Ascending aorta (tissue), 2 donors: ENCODE data around the gene HCFC1. TPM values are rescaled to one million over a fixed set of nuclear protein-coding genes. Genes with fewer than 3 reads are reported as not detected.
A peak's percentile ranks its signal among the peaks of the same experiment; 100 is the strongest.

ENCODE experiments used
- DNase-seq, 2 donors: peaks; one replicate each; pipeline ENCODE4 v3.0.0-alpha.2; 2019; ENCODE audit warnings: low spot score in 2 of 2
- H3K27ac ChIP-seq, 2 donors: fragments of 200-600 bp; sonication (generic); one replicate each; pipeline ENCODE4 v1.5.1; 2016 to 2017; ENCODE audit warnings: mild to moderate bottlenecking in 1 of 2
- H3K27me3 ChIP-seq: fragments of 200-600 bp; sonication (generic); one replicate; pipeline ENCODE4 v1.5.1; 2017
- H3K36me3 ChIP-seq, 2 donors: fragments of 200-600 bp; sonication (generic); one replicate each; pipeline ENCODE4 v1.5.1; 2016
- H3K4me1 ChIP-seq, 2 donors: fragments of 200-600 bp; sonication (generic); one replicate each; pipeline ENCODE4 v1.5.1; 2016 to 2017; ENCODE audit warnings: mild to moderate bottlenecking in 1 of 2
- H3K4me3 ChIP-seq, 2 donors: fragments of 200-600 bp; sonication (generic); one replicate each; pipeline ENCODE4 v1.5.1; 2016 to 2017; ENCODE audit warnings: mild to moderate bottlenecking in 1 of 2
- H3K9me3 ChIP-seq, 2 donors: fragments of 200-600 bp; sonication (generic); one replicate each; pipeline ENCODE4 v1.5.1; 2016
- intact Hi-C: fragments of 100-400 bp; cut with DNase I; formaldehyde crosslinking; loops from one replicate; pipeline ENCODE4 v1.15.1; 2023
- total RNA-seq: library from RNA; depleted of rRNA; stranded (reverse); fragments of >200 nt; gene quantifications from one replicate; pipeline ENCODE4 v1.1.0, GENCODE V29; 2016
- TF ChIP-seq, protein P1 (sequence below), 3 experiments: fragments of 200-600 bp in 2 of 3; fragments of 450-650 bp in 1 of 3; sonication (generic) in 2 of 3; IDR thresholded peaks; one replicate each; pipeline ENCODE4 v1.5.1; 2016 to 2019; ENCODE audit warnings: antibody characterized with exemption in 3 of 3, mild to moderate bottlenecking in 1 of 3, moderate library complexity in 1 of 3

The HCFC1 gene
- total RNA-seq = 91.4 TPM

- Histone ChIP-seq H3K27ac (peak within 1 kb of the TSS; percentile 98 to 99), H3K4me1 (peaks cover 12 to 17% of the 10 kb centered on the region in 2 donors), H3K27me3 (no peaks in the 10 kb centered on the region), H3K36me3 (no peaks in the 10 kb centered on the region), H3K9me3 (no peaks in the 10 kb centered on the region), H3K4me3 (peak within 1 kb of the TSS; percentile 84 to 91)
- intact Hi-C loops = loop anchor here (1.0 to 5.0 kb wide), 2 partner anchors 43 to 571 kb away; no protein-coding TSS in a partner anchor
- TF ChIP-seq, protein P1, sequence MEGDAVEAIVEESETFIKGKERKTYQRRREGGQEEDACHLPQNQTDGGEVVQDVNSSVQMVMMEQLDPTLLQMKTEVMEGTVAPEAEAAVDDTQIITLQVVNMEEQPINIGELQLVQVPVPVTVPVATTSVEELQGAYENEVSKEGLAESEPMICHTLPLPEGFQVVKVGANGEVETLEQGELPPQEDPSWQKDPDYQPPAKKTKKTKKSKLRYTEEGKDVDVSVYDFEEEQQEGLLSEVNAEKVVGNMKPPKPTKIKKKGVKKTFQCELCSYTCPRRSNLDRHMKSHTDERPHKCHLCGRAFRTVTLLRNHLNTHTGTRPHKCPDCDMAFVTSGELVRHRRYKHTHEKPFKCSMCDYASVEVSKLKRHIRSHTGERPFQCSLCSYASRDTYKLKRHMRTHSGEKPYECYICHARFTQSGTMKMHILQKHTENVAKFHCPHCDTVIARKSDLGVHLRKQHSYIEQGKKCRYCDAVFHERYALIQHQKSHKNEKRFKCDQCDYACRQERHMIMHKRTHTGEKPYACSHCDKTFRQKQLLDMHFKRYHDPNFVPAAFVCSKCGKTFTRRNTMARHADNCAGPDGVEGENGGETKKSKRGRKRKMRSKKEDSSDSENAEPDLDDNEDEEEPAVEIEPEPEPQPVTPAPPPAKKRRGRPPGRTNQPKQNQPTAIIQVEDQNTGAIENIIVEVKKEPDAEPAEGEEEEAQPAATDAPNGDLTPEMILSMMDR (IDR thresholded peaks at IDR 0.05) = no peak
- peak; percentile 73 to 97 for DNase-seq
Measured at GRCh38 chrX:153971450-153972367, at the start of gene HCFC1. Gene HCFC1, minus strand, starts transcription at chrX:153971818. Its CDS starts 978 bp downstream, at chrX:153970840.

GRCh38 chrX:154021131-154021611, 49.6 kb upstream of the HCFC1 start:
- TF ChIP-seq, protein P1 (IDR thresholded peaks at IDR 0.05) = no peak
- Histone ChIP-seq H3K4me3 (no peak overlapping the region), H3K9me3 (no peaks in the 10 kb centered on the region), H3K27ac (peak overlapping the region; percentile 81 to 91), H3K27me3 (no peaks in the 10 kb centered on the region), H3K4me1 (no peaks in the 10 kb centered on the region), H3K36me3 (peaks cover 8 to 17% of the 10 kb centered on the region in 2 donors)
- no peak for DNase-seq
- intact Hi-C loops = no loop called here

DNA sequence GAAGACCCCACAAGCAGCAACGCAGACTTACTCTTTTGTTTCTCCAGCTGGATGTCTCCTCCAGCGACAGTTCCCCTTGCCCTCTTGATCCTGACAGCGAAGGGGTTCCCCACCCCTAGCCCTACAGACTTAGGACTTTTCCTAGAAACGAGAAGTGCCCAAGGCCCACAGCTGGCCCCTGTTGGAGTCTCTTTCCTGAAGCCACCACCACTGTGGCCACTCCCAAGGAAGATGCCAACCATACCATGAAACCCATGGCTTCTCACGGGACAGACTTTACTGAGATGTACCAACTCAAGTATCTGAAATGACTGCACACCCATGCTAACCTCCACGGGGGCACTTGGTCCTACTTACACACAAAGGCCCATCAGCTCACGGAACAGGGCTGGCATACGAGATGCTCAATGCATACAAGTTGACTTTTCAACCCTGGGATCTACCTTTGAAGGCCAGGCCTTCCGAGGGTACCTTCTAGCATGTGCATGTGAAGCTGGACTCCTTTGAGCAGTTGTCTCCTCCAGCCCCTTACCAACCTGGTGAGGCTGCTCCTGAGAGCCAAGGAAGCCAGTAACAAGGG, 49.0 kb upstream of the HCFC1 start:
- peaks cover 11 to 21% of the 10 kb centered on the region in 2 donors for H3K36me3 ChIP-seq
- peak overlapping the region; percentile 48 to 74 for H3K4me3 ChIP-seq
- intact Hi-C loops = no loop called here
- no peaks in the 10 kb centered on the region for H3K27me3 ChIP-seq
- peak overlapping the region; percentile 81 to 91 for H3K27ac ChIP-seq
- no peak for DNase-seq
- TF ChIP-seq, protein P1 (IDR thresholded peaks at IDR 0.05) = no peak
- H3K4me1 ChIP-seq = no peaks in the 10 kb centered on the region
- H3K9me3 ChIP-seq = no peaks in the 10 kb centered on the region

GRCh38 chrX:154019633-154020528, 48.3 kb upstream of the HCFC1 start, which contains the start of gene IRAK1:
Gene IRAK1, minus strand, starts transcription at chrX:154019902. Its CDS starts 90 bp downstream, at chrX:154019812.
- Histone ChIP-seq H3K4me1 (no peaks in the 10 kb centered on the region), H3K27me3 (no peaks in the 10 kb centered on the region), H3K9me3 (no peaks in the 10 kb centered on the region), H3K4me3 (peak within 1 kb of the TSS; percentile 54 to 84), H3K27ac (peak within 1 kb of the TSS; percentile 81 to 92), H3K36me3 (peaks cover 11 to 21% of the 10 kb centered on the region in 2 donors)
- TF ChIP-seq, protein P1 (IDR thresholded peaks at IDR 0.05) = no peak
- DNase-seq = no peak
- intact Hi-C loops = loop anchor here (2.0 kb wide), 1 partner anchor 77 kb away; the partner anchor contains the start of gene MECP2
